Gastroesophageal sphincter (tissue), 4 donors: ENCODE results near the gene IQGAP2. TPM values are rescaled to one million over a fixed set of nuclear protein-coding genes. Genes with fewer than 3 reads are reported as not detected.
A peak's percentile ranks its signal among the peaks of the same experiment; 100 is the strongest.

ENCODE experiments used
- ATAC-seq: fragments of 150-250 bp; one replicate; pipeline ENCODE4 v1.9.1; 2016; ENCODE audit warnings: mild to moderate bottlenecking, moderate library complexity
- H3K27ac ChIP-seq, 4 donors: fragments of 200-600 bp; sonication (generic) in 3 of 4; 1 replicate in 3 of 4; 2 replicates in 1 of 4; pipeline ENCODE4 v1.5.1; 2016 to 2019
- H3K27me3 ChIP-seq: fragments of 200-600 bp; sonication (generic); one replicate; pipeline ENCODE4 v1.5.1; 2019
- H3K36me3 ChIP-seq, 2 donors: fragments of 200-600 bp; sonication (generic); one replicate each; pipeline ENCODE4 v1.5.1; 2019; ENCODE audit warnings: control low read depth in 1 of 2
- H3K4me1 ChIP-seq, 3 donors: fragments of 200-600 bp; sonication (generic); 1 replicate in 2 of 3; 2 replicates in 1 of 3; pipeline ENCODE4 v1.5.1; 2016 to 2019; ENCODE audit warnings: control low read depth in 2 of 3
- H3K4me3 ChIP-seq, 2 donors: fragments of 200-600 bp; sonication (generic); one replicate each; pipeline ENCODE4 v1.5.1; 2019; ENCODE audit warnings: mild to moderate bottlenecking in 1 of 2, moderate library complexity in 1 of 2
- H3K9me3 ChIP-seq, 3 donors: fragments of 200-600 bp; sonication (generic); one replicate each; pipeline ENCODE4 v1.5.1; 2017 to 2019; ENCODE audit warnings: control low read depth in 2 of 3
- EP300 ChIP-seq: sonication (generic); formaldehyde crosslinking; IDR thresholded peaks from one replicate; pipeline ENCODE4 v1.6.1; 2017; ENCODE audit warnings: antibody characterized with exemption, mild to moderate bottlenecking
- POLR2A ChIP-seq, 2 donors: fragments of 450-650 bp; IDR thresholded peaks; one replicate each; pipeline ENCODE4 v1.6.1; 2017; ENCODE audit warnings: antibody characterized with exemption in 2 of 2, mild to moderate bottlenecking in 2 of 2, moderate library complexity in 1 of 2
- POLR2AphosphoS5 ChIP-seq: sonication (generic); formaldehyde crosslinking; IDR thresholded peaks from one replicate; pipeline ENCODE4 v1.6.1; 2017; ENCODE audit warnings: antibody characterized with exemption
- WGBS, 2 donors: methylation state at CpG; one replicate each; pipeline ENCODE4 v1.1.5; 2018; ENCODE audit warnings: low coverage in 1 of 2; 5-methylcytosine and 5-hydroxymethylcytosine counted together
- total RNA-seq, 4 donors: library from RNA; depleted of rRNA; stranded (reverse); fragments of >200 nt; gene quantifications; one replicate each; pipeline ENCODE4 v1.1.0, GENCODE V29; 2016
- TF ChIP-seq, protein P1 (sequence below), 4 experiments: fragments of 200-600 bp in 2 of 4; fragments of 450-650 bp in 2 of 4; sonication (generic) in 1 of 4; IDR thresholded peaks; one replicate each; pipeline ENCODE4 v1.5.1; 2017 to 2019; ENCODE audit warnings: antibody characterized with exemption in 4 of 4, mild to moderate bottlenecking in 2 of 4, moderate library complexity in 2 of 4

IQGAP2 gene
- total RNA-seq, 4 donors from 2014 or later, result 15.7 to 34.4 (median 25.8) TPM

DNA sequence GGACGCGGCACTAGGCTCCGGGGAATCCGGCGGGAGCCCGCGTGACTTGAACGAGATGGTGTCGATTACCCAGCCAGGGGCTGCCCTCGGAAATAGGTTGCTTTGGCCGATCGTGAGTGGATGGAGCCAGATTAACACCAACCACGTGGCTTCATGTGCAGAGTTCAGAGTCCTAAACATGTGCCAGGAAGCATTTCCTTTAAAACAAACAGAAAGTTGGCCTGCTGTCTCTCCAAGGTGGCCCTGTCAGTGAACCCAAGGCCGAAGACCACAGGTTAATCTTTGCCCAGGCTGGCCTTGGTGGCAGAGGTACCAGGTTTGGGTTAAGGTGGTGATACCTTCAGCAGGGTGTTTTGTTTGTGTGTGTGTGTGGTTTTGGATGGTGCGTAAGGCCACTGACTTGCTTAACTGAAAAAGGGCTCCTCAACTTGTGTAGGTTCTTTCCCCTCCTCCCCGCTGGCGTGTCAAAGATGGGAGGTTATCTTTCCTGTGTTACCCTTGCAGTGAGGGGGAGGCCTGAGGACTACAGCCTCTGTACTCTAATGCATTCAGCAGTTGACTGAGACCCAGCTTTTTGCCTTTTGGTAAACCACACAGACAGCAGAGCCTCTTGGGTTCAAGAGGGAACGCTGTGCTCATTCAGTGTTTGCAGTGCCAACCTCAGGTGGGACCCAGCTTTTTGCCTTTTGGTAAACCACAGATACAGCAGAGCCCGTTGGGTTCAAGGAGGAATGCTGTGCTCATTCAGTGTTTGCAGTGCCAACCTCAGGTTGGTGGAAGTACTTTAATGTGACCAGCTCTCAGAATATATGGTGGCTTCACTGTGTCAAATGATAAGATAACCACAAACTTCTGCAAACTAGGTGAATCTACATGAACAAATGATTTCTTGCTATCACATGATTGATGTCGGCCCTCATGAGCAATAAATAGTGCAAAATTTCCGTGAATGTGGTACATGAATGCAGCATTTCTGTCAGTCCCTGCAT is 1.4 kb downstream of the IQGAP2 start:
- Histone ChIP-seq H3K4me1 (peaks cover 0 to 30% (median 4%) of the 10 kb centered on the region in 3 donors), H3K4me3 (peak overlapping the region; percentile 40 to 65), H3K27me3 (peaks cover 35% of the 10 kb centered on the region), H3K27ac (peak overlapping the region in 3 of 4 donors; percentile 58 to 86 (median 77)), H3K9me3 (no peaks in the 10 kb centered on the region), H3K36me3 (no peaks in the 10 kb centered on the region)
- peak; percentile 10 for ATAC-seq
- TF ChIP-seq, protein P1, sequence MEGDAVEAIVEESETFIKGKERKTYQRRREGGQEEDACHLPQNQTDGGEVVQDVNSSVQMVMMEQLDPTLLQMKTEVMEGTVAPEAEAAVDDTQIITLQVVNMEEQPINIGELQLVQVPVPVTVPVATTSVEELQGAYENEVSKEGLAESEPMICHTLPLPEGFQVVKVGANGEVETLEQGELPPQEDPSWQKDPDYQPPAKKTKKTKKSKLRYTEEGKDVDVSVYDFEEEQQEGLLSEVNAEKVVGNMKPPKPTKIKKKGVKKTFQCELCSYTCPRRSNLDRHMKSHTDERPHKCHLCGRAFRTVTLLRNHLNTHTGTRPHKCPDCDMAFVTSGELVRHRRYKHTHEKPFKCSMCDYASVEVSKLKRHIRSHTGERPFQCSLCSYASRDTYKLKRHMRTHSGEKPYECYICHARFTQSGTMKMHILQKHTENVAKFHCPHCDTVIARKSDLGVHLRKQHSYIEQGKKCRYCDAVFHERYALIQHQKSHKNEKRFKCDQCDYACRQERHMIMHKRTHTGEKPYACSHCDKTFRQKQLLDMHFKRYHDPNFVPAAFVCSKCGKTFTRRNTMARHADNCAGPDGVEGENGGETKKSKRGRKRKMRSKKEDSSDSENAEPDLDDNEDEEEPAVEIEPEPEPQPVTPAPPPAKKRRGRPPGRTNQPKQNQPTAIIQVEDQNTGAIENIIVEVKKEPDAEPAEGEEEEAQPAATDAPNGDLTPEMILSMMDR (IDR thresholded peaks at IDR 0.05), result no peak
- no peak for TF ChIP-seq POLR2A (IDR thresholded peaks at IDR 0.05)
- TF ChIP-seq POLR2AphosphoS5, result no peak
- TF ChIP-seq EP300, result no peak
- 27 to 62% methylated on average over 4 to 6 of the region's 21 CpGs for WGBS, 2 donors

DNA sequence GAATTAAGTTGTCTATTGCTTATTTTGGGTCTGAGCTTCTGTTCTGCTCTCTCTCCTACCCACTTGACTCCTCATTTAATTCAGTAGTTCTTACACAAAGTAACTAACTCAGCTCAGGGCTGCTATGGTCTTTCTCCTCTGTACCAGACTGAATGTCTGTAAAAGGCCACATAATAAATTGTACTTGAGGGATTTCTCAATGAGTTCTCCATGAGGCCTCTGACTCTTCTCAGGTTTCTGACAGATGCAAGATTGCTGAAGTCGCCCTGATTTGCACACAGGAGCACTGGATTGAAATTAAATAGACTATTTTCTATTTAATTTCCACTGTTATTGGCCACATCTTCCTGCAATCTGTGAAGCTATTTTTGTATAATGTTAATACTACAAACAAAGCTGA is 2.9 kb downstream of the IQGAP2 start:
- 17 to 69% methylated on average over 1 of the region's 1 CpG for WGBS, 2 donors
- H3K4me1 ChIP-seq, result peaks cover 0 to 30% (median 4%) of the 10 kb centered on the region in 3 donors
- H3K27ac ChIP-seq, result peak overlapping the region in 1 of 4 donors; percentile 44

DNA sequence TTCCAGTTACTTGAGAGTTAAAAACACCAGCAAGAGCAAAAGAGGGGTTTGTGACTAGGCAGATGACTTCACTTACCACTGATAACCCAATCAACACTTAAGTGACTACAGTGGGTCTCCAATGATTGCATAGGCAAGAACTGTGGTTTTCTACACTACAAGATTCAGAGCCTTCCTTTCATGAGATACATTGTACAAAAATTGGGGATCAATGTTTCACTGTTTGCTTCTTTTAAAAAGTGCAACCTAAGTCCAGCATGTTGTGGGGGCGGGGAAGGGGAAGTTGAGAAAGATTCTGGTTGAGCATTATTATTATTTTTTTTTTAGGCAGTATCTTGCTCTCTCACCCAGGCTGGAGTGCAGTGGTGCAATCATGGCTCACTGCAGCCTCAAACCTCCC is 3.6 kb downstream of the IQGAP2 start:
- Histone ChIP-seq H3K36me3 (no peaks in the 10 kb centered on the region), H3K4me1 (peaks cover 0 to 29% (median 4%) of the 10 kb centered on the region in 3 donors), H3K4me3 (no peak overlapping the region), H3K9me3 (no peaks in the 10 kb centered on the region), H3K27ac (no peak overlapping the region), H3K27me3 (peaks cover 33% of the 10 kb centered on the region)
- WGBS, 2 donors, result 86% methylated on average over 1 of the region's 1 CpG; no CpG with 5 or more reads in 1 of the 2 donors
- no peak for ATAC-seq
- TF ChIP-seq POLR2AphosphoS5, result no peak
- TF ChIP-seq, protein P1 (IDR thresholded peaks at IDR 0.05), result no peak
- TF ChIP-seq POLR2A (IDR thresholded peaks at IDR 0.05), result no peak
- TF ChIP-seq EP300, result no peak

More for the DNA sequence above, 2.9 kb downstream of the IQGAP2 start:
- Histone ChIP-seq H3K4me3 (no peak overlapping the region), H3K27me3 (peaks cover 35% of the 10 kb centered on the region), H3K9me3 (no peaks in the 10 kb centered on the region), H3K36me3 (no peaks in the 10 kb centered on the region)
- TF ChIP-seq EP300 (no peak), POLR2A (IDR thresholded peaks at IDR 0.05) (no peak), POLR2AphosphoS5 (no peak)
- TF ChIP-seq, protein P1 (IDR thresholded peaks at IDR 0.05), result no peak
- ATAC-seq, result no peak

DNA sequence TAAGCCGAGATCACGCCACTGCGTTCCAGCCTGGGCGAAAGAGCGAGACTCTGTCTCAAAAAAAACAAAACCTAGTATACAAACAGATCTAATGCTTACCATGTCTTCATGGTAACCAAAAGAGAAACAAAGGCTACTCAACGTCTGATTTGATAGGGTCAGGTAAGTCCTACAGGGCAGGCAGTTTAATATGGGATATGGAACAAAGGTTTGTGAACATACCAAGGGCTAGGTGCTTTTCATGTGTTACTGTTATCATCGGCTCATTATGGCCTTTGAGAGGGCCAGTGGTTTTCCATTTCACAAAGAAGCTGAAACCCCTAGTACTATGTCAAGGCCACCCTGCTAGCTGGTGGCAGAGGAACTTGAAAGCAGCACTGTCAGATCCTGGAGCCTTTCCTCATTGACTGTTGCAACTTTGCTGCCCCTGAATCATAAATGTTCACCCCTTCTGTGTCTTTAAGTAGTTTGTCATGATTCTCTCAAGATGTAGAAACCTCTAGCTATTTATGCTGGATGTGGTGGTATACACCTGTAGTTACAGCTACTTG is 5.1 kb downstream of the IQGAP2 start:
- Histone ChIP-seq H3K9me3 (no peaks in the 10 kb centered on the region), H3K4me3 (no peak overlapping the region), H3K36me3 (no peaks in the 10 kb centered on the region), H3K4me1 (peaks cover 0 to 14% (median 4%) of the 10 kb centered on the region in 3 donors), H3K27ac (no peak overlapping the region), H3K27me3 (peaks cover 20% of the 10 kb centered on the region)
- no peak for ATAC-seq
- no peak for TF ChIP-seq EP300
- TF ChIP-seq, protein P1 (IDR thresholded peaks at IDR 0.05), result no peak
- TF ChIP-seq POLR2AphosphoS5, result no peak
- TF ChIP-seq POLR2A (IDR thresholded peaks at IDR 0.05), result no peak
- 85 to 91% methylated on average over 7 of the region's 7 CpGs for whole genome bisulfite sequencing, 2 donors
